GM18867 (cell line): ENCODE results near the gene MRGPRX2.

Source experiments
- ATAC-seq: cut with Tn5 transposase; IDR thresholded peaks from one replicate; pipeline ENCODE4 v1.9.1; 2021; ENCODE audit warnings: mild to moderate bottlenecking, moderate library complexity; ENCODE audit not compliant: unreplicated experiment

Gene MRGPRX2

GRCh38 chr11:19012636-19013035, 47.9 kb downstream of the MRGPRX2 start:
- no peak for ATAC-seq
